KG1 (cell line): ENCODE data around the gene FGF23.

Source experiments
- DNase-seq: peaks from one replicate; lab custom pipeline; 2025; lab: John Stamatoyannopoulos, UW

Gene FGF23

GRCh38 chr12:4383304-4383865, 3.9 kb upstream of the FGF23 start:
- DNase-seq: no peak

- DNase-seq: no peak
Measured at GRCh38 chr12:4380332-4380731, 820 bp upstream of the FGF23 start.

- no peak for DNase-seq
Measured at GRCh38 chr12:4378772-4379171, 740 bp downstream of the FGF23 start.

- DNase-seq: no peak
Measured at GRCh38 chr12:4375449-4375848, 4.1 kb downstream of the FGF23 start.

GRCh38 chr12:4372653-4373052, 6.9 kb downstream of the FGF23 start:
- no peak for DNase-seq

- no peak for DNase-seq
Measured at GRCh38 chr12:4370265-4370664, 9.2 kb downstream of the FGF23 start.

GRCh38 chr12:4369548-4369947, 10.0 kb downstream of the FGF23 start:
- no peak for DNase-seq

GRCh38 chr12:4366090-4366489, 13.4 kb downstream of the FGF23 start:
- DNase-seq: no peak

- DNase-seq: peak; percentile 14
Measured at GRCh38 chr12:4356041-4356327, 23.5 kb downstream of the FGF23 start.

- no peak for DNase-seq
Measured at GRCh38 chr12:4355156-4356040, 24.1 kb downstream of the FGF23 start.

- DNase-seq: no peak
Measured at GRCh38 chr12:4353785-4354208, 25.7 kb downstream of the FGF23 start.

- DNase-seq: no peak
Measured at GRCh38 chr12:4346931-4347330, 32.6 kb downstream of the FGF23 start.

- DNase-seq: no peak
Measured at GRCh38 chr12:4331842-4332241, 47.7 kb downstream of the FGF23 start.

- DNase-seq: no peak
Measured at GRCh38 chr12:4331221-4331620, 48.3 kb downstream of the FGF23 start.

- DNase-seq: no peak
Measured at GRCh38 chr12:4330203-4330602, 49.3 kb downstream of the FGF23 start.

GRCh38 chr12:4327293-4327692, 52.2 kb downstream of the FGF23 start:
- DNase-seq: no peak

- DNase-seq: no peak
Measured at GRCh38 chr12:4325966-4326365, 53.5 kb downstream of the FGF23 start.

GRCh38 chr12:4324366-4324765, 55.1 kb downstream of the FGF23 start:
- DNase-seq: no peak

GRCh38 chr12:4323396-4323795, 56.1 kb downstream of the FGF23 start:
- DNase-seq: peak; percentile 2

- no peak for DNase-seq
Measured at GRCh38 chr12:4322726-4323125, 56.8 kb downstream of the FGF23 start.

GRCh38 chr12:4320853-4321701, 58.4 kb downstream of the FGF23 start, which contains the start of gene TIGAR:
Gene TIGAR, plus strand, starts transcription at chr12:4321213. Its CDS starts 59 bp downstream, at chr12:4321272.
- peak; percentile 77 for DNase-seq

- DNase-seq: no peak
Measured at GRCh38 chr12:4320497-4320852, 59.0 kb downstream of the FGF23 start.
